ENCODE results near the gene CCDC9.

DNA sequence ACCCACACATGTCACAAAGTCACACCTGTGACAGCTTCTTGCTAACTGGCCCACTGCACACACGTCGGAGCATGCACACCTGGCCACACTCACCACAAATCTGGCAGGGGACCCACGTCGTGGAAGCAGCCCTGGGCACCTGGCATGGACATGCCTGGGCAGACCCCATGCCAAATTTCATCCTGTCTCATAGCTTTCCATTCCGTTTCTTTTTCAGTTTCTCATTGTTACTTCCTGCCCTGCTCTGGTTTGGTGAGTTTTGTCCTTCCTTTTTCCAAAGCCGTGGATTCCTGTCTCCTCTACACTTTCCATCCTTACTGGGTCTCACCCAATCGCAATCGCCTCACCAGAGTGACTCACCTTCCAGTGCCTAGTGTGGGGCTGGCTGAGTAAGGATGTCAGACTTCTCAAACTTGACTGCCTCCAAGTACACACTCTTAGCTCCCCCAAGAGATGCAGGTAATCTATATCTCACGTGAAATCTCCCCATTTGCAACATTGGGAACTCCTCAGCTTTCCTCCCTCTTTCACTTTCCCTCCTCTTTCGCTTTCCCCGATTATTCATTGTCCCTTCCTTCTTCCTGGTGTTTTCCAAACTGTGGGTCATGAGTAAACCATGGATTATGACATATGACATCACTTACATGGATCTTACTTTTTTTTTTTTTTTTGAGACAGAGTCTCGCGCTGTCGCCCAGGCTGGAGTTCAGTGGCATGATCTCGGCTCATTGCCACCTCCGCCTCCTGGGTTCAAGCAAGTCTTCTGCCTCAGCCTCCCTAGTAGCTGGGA is 23.7 kb upstream of the CCDC9 start:
- TF ChIP-seq, protein P1, sequence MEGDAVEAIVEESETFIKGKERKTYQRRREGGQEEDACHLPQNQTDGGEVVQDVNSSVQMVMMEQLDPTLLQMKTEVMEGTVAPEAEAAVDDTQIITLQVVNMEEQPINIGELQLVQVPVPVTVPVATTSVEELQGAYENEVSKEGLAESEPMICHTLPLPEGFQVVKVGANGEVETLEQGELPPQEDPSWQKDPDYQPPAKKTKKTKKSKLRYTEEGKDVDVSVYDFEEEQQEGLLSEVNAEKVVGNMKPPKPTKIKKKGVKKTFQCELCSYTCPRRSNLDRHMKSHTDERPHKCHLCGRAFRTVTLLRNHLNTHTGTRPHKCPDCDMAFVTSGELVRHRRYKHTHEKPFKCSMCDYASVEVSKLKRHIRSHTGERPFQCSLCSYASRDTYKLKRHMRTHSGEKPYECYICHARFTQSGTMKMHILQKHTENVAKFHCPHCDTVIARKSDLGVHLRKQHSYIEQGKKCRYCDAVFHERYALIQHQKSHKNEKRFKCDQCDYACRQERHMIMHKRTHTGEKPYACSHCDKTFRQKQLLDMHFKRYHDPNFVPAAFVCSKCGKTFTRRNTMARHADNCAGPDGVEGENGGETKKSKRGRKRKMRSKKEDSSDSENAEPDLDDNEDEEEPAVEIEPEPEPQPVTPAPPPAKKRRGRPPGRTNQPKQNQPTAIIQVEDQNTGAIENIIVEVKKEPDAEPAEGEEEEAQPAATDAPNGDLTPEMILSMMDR (IDR thresholded peaks at IDR 0.05; ENCODE audit: low read depth, low read length, missing input control), result no peak
- no peak for TF ChIP-seq GABPA (IDR thresholded peaks at IDR 0.05 in 1 of 2, conservative IDR thresholded peaks at IDR 0.05 in 1 of 2)
- no peak for TF ChIP-seq HNF4A (conservative IDR thresholded peaks at IDR 0.05)
- TF ChIP-seq YY1 (IDR thresholded peaks at IDR 0.05), result no peak
- TF ChIP-seq, protein P2, sequence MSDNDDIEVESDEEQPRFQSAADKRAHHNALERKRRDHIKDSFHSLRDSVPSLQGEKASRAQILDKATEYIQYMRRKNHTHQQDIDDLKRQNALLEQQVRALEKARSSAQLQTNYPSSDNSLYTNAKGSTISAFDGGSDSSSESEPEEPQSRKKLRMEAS (IDR thresholded peaks at IDR 0.05), result no peak
- no peak for TF ChIP-seq RAD21 (IDR thresholded peaks at IDR 0.05)
- TF ChIP-seq, protein P3, sequence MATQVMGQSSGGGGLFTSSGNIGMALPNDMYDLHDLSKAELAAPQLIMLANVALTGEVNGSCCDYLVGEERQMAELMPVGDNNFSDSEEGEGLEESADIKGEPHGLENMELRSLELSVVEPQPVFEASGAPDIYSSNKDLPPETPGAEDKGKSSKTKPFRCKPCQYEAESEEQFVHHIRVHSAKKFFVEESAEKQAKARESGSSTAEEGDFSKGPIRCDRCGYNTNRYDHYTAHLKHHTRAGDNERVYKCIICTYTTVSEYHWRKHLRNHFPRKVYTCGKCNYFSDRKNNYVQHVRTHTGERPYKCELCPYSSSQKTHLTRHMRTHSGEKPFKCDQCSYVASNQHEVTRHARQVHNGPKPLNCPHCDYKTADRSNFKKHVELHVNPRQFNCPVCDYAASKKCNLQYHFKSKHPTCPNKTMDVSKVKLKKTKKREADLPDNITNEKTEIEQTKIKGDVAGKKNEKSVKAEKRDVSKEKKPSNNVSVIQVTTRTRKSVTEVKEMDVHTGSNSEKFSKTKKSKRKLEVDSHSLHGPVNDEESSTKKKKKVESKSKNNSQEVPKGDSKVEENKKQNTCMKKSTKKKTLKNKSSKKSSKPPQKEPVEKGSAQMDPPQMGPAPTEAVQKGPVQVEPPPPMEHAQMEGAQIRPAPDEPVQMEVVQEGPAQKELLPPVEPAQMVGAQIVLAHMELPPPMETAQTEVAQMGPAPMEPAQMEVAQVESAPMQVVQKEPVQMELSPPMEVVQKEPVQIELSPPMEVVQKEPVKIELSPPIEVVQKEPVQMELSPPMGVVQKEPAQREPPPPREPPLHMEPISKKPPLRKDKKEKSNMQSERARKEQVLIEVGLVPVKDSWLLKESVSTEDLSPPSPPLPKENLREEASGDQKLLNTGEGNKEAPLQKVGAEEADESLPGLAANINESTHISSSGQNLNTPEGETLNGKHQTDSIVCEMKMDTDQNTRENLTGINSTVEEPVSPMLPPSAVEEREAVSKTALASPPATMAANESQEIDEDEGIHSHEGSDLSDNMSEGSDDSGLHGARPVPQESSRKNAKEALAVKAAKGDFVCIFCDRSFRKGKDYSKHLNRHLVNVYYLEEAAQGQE (IDR thresholded peaks at IDR 0.05), result no peak
- TF ChIP-seq, protein P4, sequence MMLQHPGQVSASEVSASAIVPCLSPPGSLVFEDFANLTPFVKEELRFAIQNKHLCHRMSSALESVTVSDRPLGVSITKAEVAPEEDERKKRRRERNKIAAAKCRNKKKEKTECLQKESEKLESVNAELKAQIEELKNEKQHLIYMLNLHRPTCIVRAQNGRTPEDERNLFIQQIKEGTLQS (IDR thresholded peaks at IDR 0.05), result no peak
- no peak for TF ChIP-seq TAF1 (conservative IDR thresholded peaks at IDR 0.05)
- TF ChIP-seq, protein P5, sequence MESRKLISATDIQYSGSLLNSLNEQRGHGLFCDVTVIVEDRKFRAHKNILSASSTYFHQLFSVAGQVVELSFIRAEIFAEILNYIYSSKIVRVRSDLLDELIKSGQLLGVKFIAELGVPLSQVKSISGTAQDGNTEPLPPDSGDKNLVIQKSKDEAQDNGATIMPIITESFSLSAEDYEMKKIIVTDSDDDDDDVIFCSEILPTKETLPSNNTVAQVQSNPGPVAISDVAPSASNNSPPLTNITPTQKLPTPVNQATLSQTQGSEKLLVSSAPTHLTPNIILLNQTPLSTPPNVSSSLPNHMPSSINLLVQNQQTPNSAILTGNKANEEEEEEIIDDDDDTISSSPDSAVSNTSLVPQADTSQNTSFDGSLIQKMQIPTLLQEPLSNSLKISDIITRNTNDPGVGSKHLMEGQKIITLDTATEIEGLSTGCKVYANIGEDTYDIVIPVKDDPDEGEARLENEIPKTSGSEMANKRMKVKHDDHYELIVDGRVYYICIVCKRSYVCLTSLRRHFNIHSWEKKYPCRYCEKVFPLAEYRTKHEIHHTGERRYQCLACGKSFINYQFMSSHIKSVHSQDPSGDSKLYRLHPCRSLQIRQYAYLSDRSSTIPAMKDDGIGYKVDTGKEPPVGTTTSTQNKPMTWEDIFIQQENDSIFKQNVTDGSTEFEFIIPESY (IDR thresholded peaks at IDR 0.05), result no peak
- TF ChIP-seq FOXA1 (IDR thresholded peaks at IDR 0.05), result no peak
- no peak for TF ChIP-seq JUND (IDR thresholded peaks at IDR 0.05)
- no peak for TF ChIP-seq NR2F2 (IDR thresholded peaks at IDR 0.05)
